Cardiac fibroblast (primary cell): ENCODE results near the gene C1orf21.
A peak's percentile ranks its signal among the peaks of the same experiment; 100 is the strongest.

ENCODE experiments used
- DNase-seq, 2 donors: peaks; one replicate each; pipeline versions ENCODE4 v3.0.0 to v3.0.0-alpha.2; 2010; ENCODE audit warnings: low read depth in 2 of 2
- H3K4me3 ChIP-seq, 2 donors: replicated peaks in 1 of 2; 1 replicate in 1 of 2; 2 replicates in 1 of 2; pipeline ENCODE4 v1.5.1; 2011; ENCODE audit warnings: low read depth in 2 of 2, low read length in 2 of 2, mild to moderate bottlenecking in 2 of 2, moderate library complexity in 1 of 2
- TF ChIP-seq, protein P1 (sequence below): IDR thresholded peaks from one replicate; pipeline ENCODE4 v1.5.1; 2011; ENCODE audit warnings: low read depth, mild to moderate bottlenecking, low read length, inconsistent platforms

Gene C1orf21

DNA sequence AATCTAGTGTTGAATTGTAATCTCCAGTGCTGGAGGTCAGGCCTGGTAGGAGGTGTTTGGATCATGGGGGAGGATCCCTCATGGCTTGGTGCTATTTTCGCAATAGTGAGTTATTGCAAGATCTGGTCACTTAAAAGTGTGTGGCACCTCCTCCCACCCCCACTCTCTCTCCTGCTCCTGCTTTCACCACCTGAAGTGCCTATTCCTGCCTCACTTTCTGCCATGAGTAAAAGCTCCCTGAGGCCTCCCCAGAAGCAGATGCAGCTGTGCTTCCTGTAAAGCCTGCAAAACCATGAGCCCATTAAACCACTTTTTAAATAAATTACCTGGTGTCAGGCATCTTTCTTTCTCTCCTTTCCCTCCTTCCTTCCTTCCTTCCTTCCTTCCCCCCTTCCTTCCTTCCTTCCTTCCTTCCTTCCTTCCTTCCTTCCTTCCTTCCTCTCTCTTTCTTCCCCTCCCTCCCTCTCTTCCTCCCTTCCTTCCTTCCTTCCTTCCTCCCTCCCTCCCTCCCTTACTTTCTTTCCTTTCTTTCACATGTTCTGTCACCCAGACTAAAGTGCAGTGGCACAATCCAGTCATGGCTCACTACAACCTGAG lies 172.4 kb downstream of the C1orf21 start:
- TF ChIP-seq, protein P1, sequence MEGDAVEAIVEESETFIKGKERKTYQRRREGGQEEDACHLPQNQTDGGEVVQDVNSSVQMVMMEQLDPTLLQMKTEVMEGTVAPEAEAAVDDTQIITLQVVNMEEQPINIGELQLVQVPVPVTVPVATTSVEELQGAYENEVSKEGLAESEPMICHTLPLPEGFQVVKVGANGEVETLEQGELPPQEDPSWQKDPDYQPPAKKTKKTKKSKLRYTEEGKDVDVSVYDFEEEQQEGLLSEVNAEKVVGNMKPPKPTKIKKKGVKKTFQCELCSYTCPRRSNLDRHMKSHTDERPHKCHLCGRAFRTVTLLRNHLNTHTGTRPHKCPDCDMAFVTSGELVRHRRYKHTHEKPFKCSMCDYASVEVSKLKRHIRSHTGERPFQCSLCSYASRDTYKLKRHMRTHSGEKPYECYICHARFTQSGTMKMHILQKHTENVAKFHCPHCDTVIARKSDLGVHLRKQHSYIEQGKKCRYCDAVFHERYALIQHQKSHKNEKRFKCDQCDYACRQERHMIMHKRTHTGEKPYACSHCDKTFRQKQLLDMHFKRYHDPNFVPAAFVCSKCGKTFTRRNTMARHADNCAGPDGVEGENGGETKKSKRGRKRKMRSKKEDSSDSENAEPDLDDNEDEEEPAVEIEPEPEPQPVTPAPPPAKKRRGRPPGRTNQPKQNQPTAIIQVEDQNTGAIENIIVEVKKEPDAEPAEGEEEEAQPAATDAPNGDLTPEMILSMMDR, result no peak
- no peak for DNase-seq
- no peak overlapping the region for H3K4me3 ChIP-seq

DNA sequence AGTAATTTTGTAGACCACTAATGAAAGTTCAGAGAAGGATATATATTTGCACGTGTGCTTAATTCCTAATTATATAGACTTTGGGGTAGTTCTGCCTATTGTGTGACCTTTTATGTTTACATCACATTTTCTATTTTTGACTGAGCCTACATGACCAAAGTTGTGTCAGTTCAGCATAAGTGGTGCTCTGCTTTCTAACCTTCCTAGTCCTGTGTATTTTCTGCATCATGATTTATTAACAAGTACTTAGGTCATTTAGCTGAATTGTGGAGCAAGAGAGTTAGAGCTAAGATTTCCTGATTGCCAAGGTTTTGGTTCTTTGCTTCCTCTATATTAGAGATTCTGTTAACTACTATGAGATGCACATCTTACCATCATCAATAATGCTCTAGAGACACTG lies 176.0 kb downstream of the C1orf21 start:
- DNase-seq, result no peak
- no peak overlapping the region for H3K4me3 ChIP-seq
- TF ChIP-seq, protein P1, result no peak

DNA sequence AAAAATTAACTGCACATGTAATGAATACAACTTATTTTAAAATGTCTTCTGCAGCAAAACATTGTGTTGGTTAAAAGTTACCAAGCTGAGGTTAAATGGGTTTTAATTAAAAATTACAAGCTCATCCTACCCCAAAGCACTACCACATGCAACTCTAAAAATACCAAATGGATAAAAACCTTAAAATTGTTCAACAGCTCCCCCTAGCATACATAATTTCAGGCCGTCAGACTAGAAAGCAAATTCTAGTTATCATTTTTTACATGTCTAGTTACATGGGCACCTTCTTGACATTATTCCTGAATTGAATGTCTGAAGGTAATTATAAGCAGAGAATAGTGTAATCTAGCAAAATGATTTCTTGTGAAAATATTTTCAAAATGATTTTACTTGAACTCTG lies 176.5 kb downstream of the C1orf21 start:
- DNase-seq, result peak; percentile 64 to 65
- H3K4me3 ChIP-seq, result no peak overlapping the region
- TF ChIP-seq, protein P1, result peak; percentile 53

DNA sequence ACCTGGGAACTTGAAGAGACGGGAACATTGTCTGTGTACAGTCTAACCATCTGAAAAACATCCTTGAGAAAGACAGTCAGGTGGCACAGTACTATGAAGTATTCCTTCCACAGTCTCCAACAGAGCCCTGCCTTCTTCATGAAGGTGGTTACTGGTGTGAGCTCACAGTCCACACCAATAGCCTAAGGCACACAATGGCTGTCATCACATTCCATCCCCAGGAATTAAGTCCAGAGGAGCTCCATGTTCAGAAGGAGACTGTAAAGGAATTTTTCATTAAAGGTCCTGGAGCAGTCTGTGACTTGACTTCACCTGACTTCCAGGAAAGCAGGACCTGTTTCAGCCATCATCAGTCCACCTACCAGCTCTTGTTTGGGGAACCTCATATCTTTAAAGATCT lies 180.2 kb downstream of the C1orf21 start:
- DNase-seq, result no peak
- no peak overlapping the region for H3K4me3 ChIP-seq
- TF ChIP-seq, protein P1, result no peak

DNA sequence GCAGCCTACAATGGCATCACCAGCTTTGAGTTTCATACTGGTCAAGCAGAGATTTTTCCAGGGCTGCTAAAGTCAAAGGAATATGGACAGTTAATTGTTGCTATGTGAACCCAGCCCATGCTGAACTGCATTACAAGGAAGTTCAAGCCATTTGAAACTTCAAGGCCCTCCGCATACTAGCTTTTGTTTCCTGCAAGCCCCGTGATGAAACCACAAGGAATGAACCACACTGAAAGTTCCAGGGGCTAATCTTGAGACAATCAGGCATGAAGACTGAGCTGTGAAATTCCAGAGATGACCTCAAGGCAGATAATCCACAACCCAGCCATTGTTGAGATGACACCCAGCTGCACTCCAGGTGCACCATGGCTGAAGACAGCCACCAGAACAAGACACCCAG lies 180.8 kb downstream of the C1orf21 start:
- H3K4me3 ChIP-seq, result no peak overlapping the region
- TF ChIP-seq, protein P1, result no peak
- DNase-seq, result peak; percentile 23 to 72

DNA sequence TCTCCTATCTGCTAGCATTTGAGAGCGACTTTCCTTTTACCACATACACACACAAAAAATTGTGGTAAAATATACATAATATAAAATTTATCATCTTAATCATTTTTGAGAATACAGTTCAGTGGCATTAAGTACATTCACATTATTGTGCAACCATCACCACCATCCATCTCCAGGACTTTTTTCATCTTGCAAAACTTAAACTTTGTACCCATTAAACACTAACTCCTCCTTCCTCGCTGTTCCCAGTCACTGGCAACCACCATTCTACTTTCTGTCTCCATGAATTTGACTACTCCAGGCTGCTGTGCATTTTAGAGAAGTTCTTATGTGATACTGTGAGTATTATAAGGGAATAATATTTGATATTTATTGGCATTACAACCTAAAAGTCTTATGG lies 181.3 kb downstream of the C1orf21 start:
- DNase-seq, result no peak
- H3K4me3 ChIP-seq, result no peak overlapping the region
- TF ChIP-seq, protein P1, result no peak

DNA sequence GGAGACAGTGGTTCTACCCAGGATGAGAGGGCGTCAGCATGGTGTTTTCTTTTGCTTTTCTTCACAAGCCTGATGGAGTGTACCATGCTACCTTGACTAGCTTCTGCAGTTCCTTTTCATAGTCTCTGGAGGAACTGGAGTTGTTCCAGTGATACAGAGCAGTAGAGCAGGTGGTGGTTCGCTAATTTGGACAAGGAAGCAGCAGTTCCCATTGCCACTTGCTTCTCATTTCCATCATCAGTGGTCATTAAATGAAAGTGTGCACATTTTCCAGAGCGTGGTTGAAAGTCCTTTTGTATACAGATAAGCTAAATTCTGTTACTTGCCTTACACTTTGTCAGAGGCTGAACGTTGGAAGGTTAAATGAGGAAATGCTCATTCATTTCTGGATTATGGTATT lies 182.3 kb downstream of the C1orf21 start:
- DNase-seq, result no peak
- TF ChIP-seq, protein P1, result no peak
- H3K4me3 ChIP-seq, result no peak overlapping the region
